Left renal pelvis (tissue), 4 donors: ENCODE measurements around the gene PURA. TPM values are rescaled to one million over a fixed set of nuclear protein-coding genes. Genes with fewer than 3 reads are reported as not detected.

Experiments
- DNase-seq, 4 donors: peaks; one replicate each; pipeline ENCODE4 v3.0.0-alpha.2; 2013; ENCODE audit warnings: low read depth in 4 of 4, low spot score in 3 of 4
- polyA plus RNA-seq, 4 donors: library from polyadenylated mRNA; unstranded; fragments of 120-200 nt; gene quantifications; one replicate each; pipeline ENCODE4 v1.2.1, GENCODE V29; 2013; ENCODE audit not compliant: insufficient read length in 4 of 4

Gene PURA
- polyA plus RNA-seq, 4 donors, result 11.2 to 14.8 (median 13.5) TPM

- DNase-seq, result peak in 1 of 4 donors; percentile 46
Observed at GRCh38 chr5:140109018-140109758, 4.7 kb upstream of the PURA start.

GRCh38 chr5:140109759-140110645, 3.9 kb upstream of the PURA start:
- peak in 1 of 4 donors; percentile 33 for DNase-seq

GRCh38 chr5:140110646-140110957, 3.3 kb upstream of the PURA start:
- DNase-seq, result no peak

GRCh38 chr5:140111011-140111858, 2.7 kb upstream of the PURA start:
- no peak for DNase-seq

- no peak for DNase-seq
Observed at GRCh38 chr5:140111859-140112551, 1.9 kb upstream of the PURA start.

- DNase-seq, result no peak
Observed at GRCh38 chr5:140112685-140113179, 1.2 kb upstream of the PURA start.

- peak in 1 of 4 donors; percentile 33 for DNase-seq
Observed at GRCh38 chr5:140113180-140113698, 670 bp upstream of the PURA start.

- DNase-seq, result peak in 1 of 4 donors; percentile 48
Observed at GRCh38 chr5:140114341-140115185, 654 bp downstream of the PURA start.

GRCh38 chr5:140115186-140115500, 1.2 kb downstream of the PURA start:
- DNase-seq, result no peak

GRCh38 chr5:140116716-140117115, 2.8 kb downstream of the PURA start:
- no peak for DNase-seq

GRCh38 chr5:140117523-140117922, 3.6 kb downstream of the PURA start:
- no peak for DNase-seq

- no peak for DNase-seq
Observed at GRCh38 chr5:140118302-140118936, 4.5 kb downstream of the PURA start.

GRCh38 chr5:140125637-140126036, 11.7 kb downstream of the PURA start, which contains the start of gene IGIP:
Gene IGIP (plus strand): TSS chr5:140125937. CDS start chr5:140128477, 2,540 bp downstream.
- DNase-seq, result no peak

GRCh38 chr5:140126315-140127012, 12.6 kb downstream of the PURA start:
- DNase-seq, result no peak

- DNase-seq, result no peak
Observed at GRCh38 chr5:140128376-140128775, 14.5 kb downstream of the PURA start.

GRCh38 chr5:140130949-140131733, 17.2 kb downstream of the PURA start:
- no peak for DNase-seq

- no peak for DNase-seq
Observed at GRCh38 chr5:140131967-140132409, 18.1 kb downstream of the PURA start.
